Neural cell (in vitro differentiated cells): Measurements from ENCODE around the gene SDHD.

Source experiments
- EP300 ChIP-seq: fragments of 450-650 bp; conservative IDR thresholded peaks from 2 replicates; pipeline ENCODE4 v1.6.1; 2014; ENCODE audit warnings: antibody characterized with exemption, mild to moderate bottlenecking, moderate library complexity; ENCODE audit not compliant: poor library complexity, severe bottlenecking
- EZH2 ChIP-seq: fragments of 200-600, 300-800 bp; shearing (Covaris generic), sonication (generic); IDR thresholded peaks from 2 replicates; pipeline ENCODE4 v1.6.1; 2014; ENCODE audit warnings: antibody characterized with exemption, low read length, borderline replicate concordance, mild to moderate bottlenecking; ENCODE audit not compliant: insufficient read depth, poor library complexity, severe bottlenecking
- POLR2AphosphoS5 ChIP-seq: IDR thresholded peaks from 2 replicates; pipeline ENCODE4 v1.6.1; 2012
- SMC3 ChIP-seq: fragments of 450-650 bp; conservative IDR thresholded peaks from 2 replicates; pipeline ENCODE4 v1.6.1; 2014; ENCODE audit warnings: antibody characterized with exemption, mild to moderate bottlenecking, moderate library complexity; ENCODE audit not compliant: poor library complexity
- TAF1 ChIP-seq: IDR thresholded peaks from 2 replicates; pipeline ENCODE4 v1.6.1; 2012; ENCODE audit warnings: low read depth
- TF ChIP-seq, protein P1 (sequence below): fragments of 450-650 bp; IDR thresholded peaks from 2 replicates; pipeline ENCODE4 v1.5.1; 2014; ENCODE audit warnings: antibody characterized with exemption, mild to moderate bottlenecking, moderate library complexity; ENCODE audit not compliant: poor library complexity, severe bottlenecking
- TF ChIP-seq, protein P2 (sequence below): IDR thresholded peaks from 2 replicates; pipeline ENCODE4 v1.6.1; 2012; ENCODE audit warnings: borderline replicate concordance

DNA sequence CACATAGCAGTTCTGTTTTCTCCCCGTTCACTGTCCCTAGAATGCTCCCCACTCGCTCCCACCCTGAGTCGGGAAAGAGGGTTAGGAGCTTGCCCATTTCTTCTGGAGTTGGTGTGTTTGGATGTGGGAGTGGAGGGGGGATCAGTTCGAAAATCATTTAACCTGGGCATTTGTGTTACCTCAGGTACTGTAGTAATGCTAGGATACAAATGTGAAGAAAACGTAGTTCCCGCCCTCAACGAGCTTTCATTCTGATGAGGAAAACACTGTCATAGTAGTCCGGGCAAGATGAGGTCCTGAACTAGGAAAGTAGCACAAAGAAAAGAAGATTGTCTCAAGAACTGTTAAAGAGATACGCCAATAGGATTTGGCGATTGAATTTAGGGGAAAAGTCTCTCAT, 539 bp downstream of the SDHD start:
- TF ChIP-seq, protein P1, sequence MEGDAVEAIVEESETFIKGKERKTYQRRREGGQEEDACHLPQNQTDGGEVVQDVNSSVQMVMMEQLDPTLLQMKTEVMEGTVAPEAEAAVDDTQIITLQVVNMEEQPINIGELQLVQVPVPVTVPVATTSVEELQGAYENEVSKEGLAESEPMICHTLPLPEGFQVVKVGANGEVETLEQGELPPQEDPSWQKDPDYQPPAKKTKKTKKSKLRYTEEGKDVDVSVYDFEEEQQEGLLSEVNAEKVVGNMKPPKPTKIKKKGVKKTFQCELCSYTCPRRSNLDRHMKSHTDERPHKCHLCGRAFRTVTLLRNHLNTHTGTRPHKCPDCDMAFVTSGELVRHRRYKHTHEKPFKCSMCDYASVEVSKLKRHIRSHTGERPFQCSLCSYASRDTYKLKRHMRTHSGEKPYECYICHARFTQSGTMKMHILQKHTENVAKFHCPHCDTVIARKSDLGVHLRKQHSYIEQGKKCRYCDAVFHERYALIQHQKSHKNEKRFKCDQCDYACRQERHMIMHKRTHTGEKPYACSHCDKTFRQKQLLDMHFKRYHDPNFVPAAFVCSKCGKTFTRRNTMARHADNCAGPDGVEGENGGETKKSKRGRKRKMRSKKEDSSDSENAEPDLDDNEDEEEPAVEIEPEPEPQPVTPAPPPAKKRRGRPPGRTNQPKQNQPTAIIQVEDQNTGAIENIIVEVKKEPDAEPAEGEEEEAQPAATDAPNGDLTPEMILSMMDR: no peak
- TF ChIP-seq SMC3: no peak
- TF ChIP-seq TAF1: no peak
- TF ChIP-seq, protein P2, sequence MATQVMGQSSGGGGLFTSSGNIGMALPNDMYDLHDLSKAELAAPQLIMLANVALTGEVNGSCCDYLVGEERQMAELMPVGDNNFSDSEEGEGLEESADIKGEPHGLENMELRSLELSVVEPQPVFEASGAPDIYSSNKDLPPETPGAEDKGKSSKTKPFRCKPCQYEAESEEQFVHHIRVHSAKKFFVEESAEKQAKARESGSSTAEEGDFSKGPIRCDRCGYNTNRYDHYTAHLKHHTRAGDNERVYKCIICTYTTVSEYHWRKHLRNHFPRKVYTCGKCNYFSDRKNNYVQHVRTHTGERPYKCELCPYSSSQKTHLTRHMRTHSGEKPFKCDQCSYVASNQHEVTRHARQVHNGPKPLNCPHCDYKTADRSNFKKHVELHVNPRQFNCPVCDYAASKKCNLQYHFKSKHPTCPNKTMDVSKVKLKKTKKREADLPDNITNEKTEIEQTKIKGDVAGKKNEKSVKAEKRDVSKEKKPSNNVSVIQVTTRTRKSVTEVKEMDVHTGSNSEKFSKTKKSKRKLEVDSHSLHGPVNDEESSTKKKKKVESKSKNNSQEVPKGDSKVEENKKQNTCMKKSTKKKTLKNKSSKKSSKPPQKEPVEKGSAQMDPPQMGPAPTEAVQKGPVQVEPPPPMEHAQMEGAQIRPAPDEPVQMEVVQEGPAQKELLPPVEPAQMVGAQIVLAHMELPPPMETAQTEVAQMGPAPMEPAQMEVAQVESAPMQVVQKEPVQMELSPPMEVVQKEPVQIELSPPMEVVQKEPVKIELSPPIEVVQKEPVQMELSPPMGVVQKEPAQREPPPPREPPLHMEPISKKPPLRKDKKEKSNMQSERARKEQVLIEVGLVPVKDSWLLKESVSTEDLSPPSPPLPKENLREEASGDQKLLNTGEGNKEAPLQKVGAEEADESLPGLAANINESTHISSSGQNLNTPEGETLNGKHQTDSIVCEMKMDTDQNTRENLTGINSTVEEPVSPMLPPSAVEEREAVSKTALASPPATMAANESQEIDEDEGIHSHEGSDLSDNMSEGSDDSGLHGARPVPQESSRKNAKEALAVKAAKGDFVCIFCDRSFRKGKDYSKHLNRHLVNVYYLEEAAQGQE: no peak
- TF ChIP-seq EZH2: no peak
- no peak for TF ChIP-seq POLR2AphosphoS5
- TF ChIP-seq EP300: no peak
